Measurements from ENCODE around the gene THEM4.
"Not testable (repeated sequence)": the region's sequence is repeated elsewhere in the genome, so short reads cannot be mapped to it uniquely, and the experiment has no call there.

THEM4 gene

GRCh38 chr1:151892190-151892589 is 17.1 kb downstream of the THEM4 start:
- ATAC-seq (replicated peaks), result no peak
- no peak overlapping the region for H3K4me3 Mint-ChIP-seq
- H3K27ac Mint-ChIP-seq, result no peak overlapping the region
- no peak for DNase-seq
- no peaks in the 10 kb centered on the region for H3K27me3 Mint-ChIP-seq
- peaks cover 43 to 58% of the 10 kb centered on the region in 2 donors for H3K36me3 Mint-ChIP-seq
- H3K4me1 Mint-ChIP-seq, result no peaks in the 10 kb centered on the region
- no peaks in the 10 kb centered on the region for H3K9me3 Mint-ChIP-seq

- Mint-ChIP-seq H3K27ac (no peak overlapping the region), H3K4me1 (no peaks in the 10 kb centered on the region), H3K36me3 (peaks cover 46 to 64% of the 10 kb centered on the region in 2 donors), H3K9me3 (no peaks in the 10 kb centered on the region), H3K27me3 (no peaks in the 10 kb centered on the region), H3K4me3 (no peak overlapping the region)
- DNase-seq (no peak), ATAC-seq (replicated peaks) (no peak)
Measured at GRCh38 chr1:151891512-151891911, 17.8 kb downstream of the THEM4 start.

GRCh38 chr1:151888972-151889570 is 20.2 kb downstream of the THEM4 start:
- no peaks in the 10 kb centered on the region for H3K27me3 Mint-ChIP-seq
- DNase-seq (no peak), ATAC-seq (replicated peaks) (peak; percentile 38 to 45)
- H3K4me1 Mint-ChIP-seq, result no peaks in the 10 kb centered on the region
- peaks cover 48 to 56% of the 10 kb centered on the region in 2 donors for H3K36me3 Mint-ChIP-seq
- no peaks in the 10 kb centered on the region for H3K9me3 Mint-ChIP-seq
- no peak overlapping the region for H3K27ac Mint-ChIP-seq
- no peak overlapping the region for H3K4me3 Mint-ChIP-seq

GRCh38 chr1:151887028-151887427 is 22.3 kb downstream of the THEM4 start:
- peaks cover 42 to 47% of the 10 kb centered on the region in 2 donors for H3K36me3 Mint-ChIP-seq
- H3K27me3 Mint-ChIP-seq, result no peaks in the 10 kb centered on the region
- H3K4me1 Mint-ChIP-seq, result peaks cover 8 to 10% of the 10 kb centered on the region in 2 donors
- peaks cover 4 to 6% of the 10 kb centered on the region in 2 donors for H3K9me3 Mint-ChIP-seq
- no peak overlapping the region for H3K4me3 Mint-ChIP-seq
- no peak overlapping the region for H3K27ac Mint-ChIP-seq
- DNase-seq, result no peak
- ATAC-seq (replicated peaks), result no peak

- peaks cover 4 to 6% of the 10 kb centered on the region in 2 donors for H3K9me3 Mint-ChIP-seq
- peaks cover 10 to 18% of the 10 kb centered on the region in 2 donors for H3K4me1 Mint-ChIP-seq
- peaks cover 30 to 41% of the 10 kb centered on the region in 2 donors for H3K36me3 Mint-ChIP-seq
- ATAC-seq (replicated peaks) (no peak), DNase-seq (no peak)
- no peak overlapping the region for H3K4me3 Mint-ChIP-seq
- no peak overlapping the region for H3K27ac Mint-ChIP-seq
- H3K27me3 Mint-ChIP-seq, result no peaks in the 10 kb centered on the region
Measured at GRCh38 chr1:151885479-151885878, 23.8 kb downstream of the THEM4 start.

- peak overlapping the region; percentile 67 for H3K27ac Mint-ChIP-seq
- DNase-seq; H3K9me3 Mint-ChIP-seq; ATAC-seq (replicated peaks); H3K27me3 Mint-ChIP-seq; H3K4me3 Mint-ChIP-seq: not testable (repeated sequence)
- peaks cover 30 to 39% of the 10 kb centered on the region in 2 donors for H3K36me3 Mint-ChIP-seq
- peaks cover 10 to 18% of the 10 kb centered on the region in 2 donors for H3K4me1 Mint-ChIP-seq
Measured at GRCh38 chr1:151884879-151885278, 24.4 kb downstream of the THEM4 start.

GRCh38 chr1:151884445-151884844 is 24.9 kb downstream of the THEM4 start:
- not testable (repeated sequence) for DNase-seq, H3K27me3 Mint-ChIP-seq, H3K9me3 Mint-ChIP-seq, H3K4me3 Mint-ChIP-seq
- Mint-ChIP-seq H3K36me3 (peaks cover 29 to 37% of the 10 kb centered on the region in 2 donors), H3K4me1 (peaks cover 10 to 18% of the 10 kb centered on the region in 2 donors), H3K27ac (peak overlapping the region; percentile 67)
- ATAC-seq (replicated peaks), result peak; percentile 79 to 92

GRCh38 chr1:151883898-151884297 is 25.4 kb downstream of the THEM4 start:
- not testable (repeated sequence) for H3K4me3 Mint-ChIP-seq; H3K27ac Mint-ChIP-seq; H3K27me3 Mint-ChIP-seq; DNase-seq; ATAC-seq (replicated peaks); H3K9me3 Mint-ChIP-seq
- Mint-ChIP-seq H3K36me3 (peaks cover 26 to 33% of the 10 kb centered on the region in 2 donors), H3K4me1 (peaks cover 10 to 18% of the 10 kb centered on the region in 2 donors)

- not testable (repeated sequence) for H3K27me3 Mint-ChIP-seq
Measured at GRCh38 chr1:151882918-151883317, 26.4 kb downstream of the THEM4 start.

GRCh38 chr1:151882466-151882865 is 26.8 kb downstream of the THEM4 start:
- ATAC-seq (replicated peaks) (no peak), DNase-seq (no peak)
- peak overlapping the region; percentile 52 for H3K27ac Mint-ChIP-seq
- peaks cover 20 to 31% of the 10 kb centered on the region in 2 donors for H3K36me3 Mint-ChIP-seq
- peaks cover 4 to 6% of the 10 kb centered on the region in 2 donors for H3K9me3 Mint-ChIP-seq
- H3K4me3 Mint-ChIP-seq, result no peak overlapping the region
- no peaks in the 10 kb centered on the region for H3K27me3 Mint-ChIP-seq
- peaks cover 10 to 18% of the 10 kb centered on the region in 2 donors for H3K4me1 Mint-ChIP-seq

More at GRCh38 chr1:151882918-151883317, 26.4 kb downstream of the THEM4 start:
- H3K27ac Mint-ChIP-seq, result peak overlapping the region; percentile 52
- peaks cover 10 to 18% of the 10 kb centered on the region in 2 donors for H3K4me1 Mint-ChIP-seq
- peak overlapping the region; percentile 14 to 55 for H3K4me3 Mint-ChIP-seq
- H3K9me3 Mint-ChIP-seq; DNase-seq; ATAC-seq (replicated peaks): not testable (repeated sequence)
- H3K36me3 Mint-ChIP-seq, result peaks cover 23 to 32% of the 10 kb centered on the region in 2 donors

GRCh38 chr1:151881479-151881878 is 27.8 kb downstream of the THEM4 start:
- no peaks in the 10 kb centered on the region for H3K27me3 Mint-ChIP-seq
- peaks cover 19 to 32% of the 10 kb centered on the region in 2 donors for H3K36me3 Mint-ChIP-seq
- no peak overlapping the region for H3K4me3 Mint-ChIP-seq
- ATAC-seq (replicated peaks), result no peak
- no peak for DNase-seq
- peaks cover 10 to 18% of the 10 kb centered on the region in 2 donors for H3K4me1 Mint-ChIP-seq
- H3K9me3 Mint-ChIP-seq, result peaks cover 4 to 6% of the 10 kb centered on the region in 2 donors
- peak overlapping the region; percentile 1 for H3K27ac Mint-ChIP-seq

- H3K27me3 Mint-ChIP-seq, result no peaks in the 10 kb centered on the region
- peaks cover 21 to 36% of the 10 kb centered on the region in 2 donors for H3K36me3 Mint-ChIP-seq
- no peak for ATAC-seq (replicated peaks)
- no peak for DNase-seq
- H3K27ac Mint-ChIP-seq, result no peak overlapping the region
- H3K4me3 Mint-ChIP-seq, result no peak overlapping the region
- no peaks in the 10 kb centered on the region for H3K9me3 Mint-ChIP-seq
- peaks cover 0 to 4% of the 10 kb centered on the region in 2 donors for H3K4me1 Mint-ChIP-seq
Measured at GRCh38 chr1:151875419-151876097, 33.8 kb downstream of the THEM4 start.

- not testable (repeated sequence) for H3K9me3 Mint-ChIP-seq; H3K27ac Mint-ChIP-seq; DNase-seq; ATAC-seq (replicated peaks); H3K4me3 Mint-ChIP-seq; H3K27me3 Mint-ChIP-seq; H3K4me1 Mint-ChIP-seq
- peaks cover 21 to 32% of the 10 kb centered on the region in 2 donors for H3K36me3 Mint-ChIP-seq
Measured at GRCh38 chr1:151872776-151873175, 36.5 kb downstream of the THEM4 start.

- Mint-ChIP-seq H3K27ac (no peak overlapping the region), H3K36me3 (peaks cover 15 to 24% of the 10 kb centered on the region in 2 donors), H3K27me3 (peaks cover 0 to 12% of the 10 kb centered on the region in 2 donors), H3K4me1 (peaks cover 4 to 10% of the 10 kb centered on the region in 2 donors), H3K9me3 (no peaks in the 10 kb centered on the region), H3K4me3 (no peak overlapping the region)
- DNase-seq, result no peak
- ATAC-seq (replicated peaks), result no peak
Measured at GRCh38 chr1:151871284-151872030, 37.9 kb downstream of the THEM4 start.

All from stimulated activated naive B cell treated with anti-CD40 and anti-IgM and Interleukin-4, amounts not matched to agents 10 μg/mL and 1 μg/mL and 100 μg/mL, for 72 hours (primary cell).